Naive thymus-derived CD4-positive, alpha-beta T cell (primary cell): ENCODE measurements around the gene SMIM8. TPM values are rescaled to one million over a fixed set of nuclear protein-coding genes. Genes with fewer than 3 reads are reported as not detected.
"Not testable (repeated sequence)": the region's sequence is repeated elsewhere in the genome, so short reads cannot be mapped to it uniquely, and the experiment has no call there.

Experiments used
- ATAC-seq: fragments of 150-1000 bp; cut with Tn5 transposase; 2 replicates; pipeline ENCODE4 v1.10.0; 2021; ENCODE audit warnings: mild to moderate bottlenecking, moderate library complexity
- CTCF ChIA-PET: fragments of 350-600 bp; sonication (Branson Sonifier 250); formaldehyde crosslinking; loops from one replicate; lab custom pipeline; 2021; ENCODE audit warnings: antibody characterized with exemption; lab: Charles Lee
- POLR2A ChIA-PET: fragments of 350-600 bp; sonication (Branson Sonifier 250); formaldehyde crosslinking; loops from one replicate; lab custom pipeline; 2021; ENCODE audit warnings: antibody characterized with exemption, inconsistent platforms; lab: Charles Lee
- DNase-seq, 9 donors: peaks; one replicate each; pipeline versions ENCODE4 v3.0.0 to v3.0.0-alpha.2; 2020 to 2022; ENCODE audit warnings: mixed read lengths in 1 of 9
- H3K27ac ChIP-seq: one replicate; pipeline ENCODE4 v1.7.0; 2013; ENCODE audit warnings: mild to moderate bottlenecking, low read depth, low read length, moderate library complexity
- H3K27me3 ChIP-seq, 2 donors: one replicate each; pipeline ENCODE4 v1.7.0; 2013; ENCODE audit warnings: low read length in 2 of 2, mild to moderate bottlenecking in 2 of 2, moderate library complexity in 2 of 2; ENCODE audit not compliant: control insufficient read depth in 2 of 2, insufficient read depth in 2 of 2
- H3K36me3 ChIP-seq, 3 experiments: 1 replicate in 2 of 3; 2 replicates in 1 of 3; pipeline ENCODE4 v1.7.0; 2013; ENCODE audit warnings: low read length in 3 of 3, mild to moderate bottlenecking in 3 of 3, moderate library complexity in 1 of 3; ENCODE audit not compliant: insufficient read depth in 3 of 3, control insufficient read depth in 2 of 3
- H3K4me1 ChIP-seq, 2 donors: one replicate each; pipeline ENCODE4 v1.7.0; 2013; ENCODE audit warnings: low read length in 2 of 2, mild to moderate bottlenecking in 2 of 2, moderate library complexity in 1 of 2; ENCODE audit not compliant: control insufficient read depth in 2 of 2, insufficient read depth in 2 of 2
- H3K4me3 ChIP-seq: 2 replicates; pipeline ENCODE4 v1.7.0; 2013; ENCODE audit warnings: mild to moderate bottlenecking, low read length
- H3K9me3 ChIP-seq, 3 experiments: 1 replicate in 2 of 3; 2 replicates in 1 of 3; pipeline ENCODE4 v1.7.0; 2013; ENCODE audit warnings: low read length in 3 of 3; ENCODE audit not compliant: control insufficient read depth in 2 of 3
- H3K27ac Mint-ChIP-seq, 9 donors: one replicate each; pipeline ENCODE4 v1.8.0; 2020 to 2022; ENCODE audit warnings: mixed read lengths in 9 of 9, mild to moderate bottlenecking in 8 of 9, moderate library complexity in 5 of 9, inconsistent platforms in 2 of 9
- H3K27me3 Mint-ChIP-seq, 5 donors: one replicate each; pipeline ENCODE4 v1.8.0; 2021 to 2022; ENCODE audit warnings: mixed read lengths in 5 of 5, mild to moderate bottlenecking in 1 of 5
- H3K36me3 Mint-ChIP-seq, 5 donors: one replicate each; pipeline ENCODE4 v1.8.0; 2020 to 2022; ENCODE audit warnings: mixed read lengths in 5 of 5, mild to moderate bottlenecking in 3 of 5, inconsistent platforms in 1 of 5
- H3K4me1 Mint-ChIP-seq, 7 donors: one replicate each; pipeline ENCODE4 v1.8.0; 2020 to 2022; ENCODE audit warnings: mixed read lengths in 7 of 7, mild to moderate bottlenecking in 3 of 7, inconsistent platforms in 1 of 7
- H3K4me3 Mint-ChIP-seq, 10 donors: one replicate each; pipeline ENCODE4 v1.8.0; 2020 to 2022; ENCODE audit warnings: mild to moderate bottlenecking in 10 of 10, mixed read lengths in 10 of 10, moderate library complexity in 6 of 10, inconsistent platforms in 2 of 10
- H3K9me3 Mint-ChIP-seq, 11 donors: one replicate each; pipeline ENCODE4 v1.8.0; 2020 to 2022; ENCODE audit warnings: mixed read lengths in 11 of 11, mild to moderate bottlenecking in 4 of 11, inconsistent platforms in 1 of 11, moderate library complexity in 1 of 11
- intact Hi-C, 2 donors: fragments of 100-400 bp; cut with micrococcal nuclease; formaldehyde crosslinking; loops; one replicate each; pipeline ENCODE4 v1.15.1; 2023
- polyA plus RNA-seq, 2 donors: library from polyadenylated mRNA; unstranded; fragments of 300-500 nt; fragmentation: Illumina TruSeq; gene quantifications; one replicate each; pipeline ENCODE4 v1.2.3, GENCODE V29; 2021
- total RNA-seq, 6 experiments: library from RNA in 5 of 6; stranded (reverse) in 5 of 6; gene quantifications; 1 replicate in 5 of 6; 2 replicates in 1 of 6; pipeline ENCODE4 v1.2.3 and lab custom pipeline; 2021 to 2026

SMIM8 gene
- total and polyA plus RNA-seq, 7 experiments from 2014 or later, result 7.3 to 18.1 (median 11.7) TPM

DNA sequence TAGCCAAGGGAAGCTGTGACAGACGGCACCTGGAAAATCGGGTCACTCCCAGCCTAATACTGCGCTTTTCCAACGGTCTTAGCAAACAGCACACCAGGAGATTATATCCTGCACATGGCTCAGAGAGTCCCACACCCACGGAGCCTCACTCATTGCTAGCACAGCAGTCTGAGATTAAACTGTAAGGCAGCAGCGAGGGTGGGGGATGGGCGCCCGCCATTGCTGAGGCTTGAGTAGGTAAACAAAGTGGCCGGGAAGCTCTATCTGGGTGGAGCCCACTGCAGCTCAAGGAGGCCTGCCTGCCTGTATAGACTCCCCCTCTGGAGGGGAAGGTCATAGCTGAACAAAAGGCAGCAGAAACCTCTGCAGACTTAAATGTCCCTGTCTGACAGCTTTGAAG, 21.1 kb upstream of the SMIM8 start:
- CTCF ChIA-PET, H3K4me3 Mint-ChIP-seq, POLR2A ChIA-PET, ATAC-seq, H3K36me3 Mint-ChIP-seq, H3K4me3 ChIP-seq, H3K27ac ChIP-seq, H3K27ac Mint-ChIP-seq, H3K4me1 Mint-ChIP-seq, H3K27me3 ChIP-seq, H3K36me3 ChIP-seq, intact Hi-C loops, H3K9me3 ChIP-seq, H3K4me1 ChIP-seq, DNase-seq: not testable (repeated sequence)
- Mint-ChIP-seq H3K9me3 (peaks cover 0 to 26% (median 7%) of the 10 kb centered on the region in 11 donors), H3K27me3 (peaks cover 23 to 50% (median 33%) of the 10 kb centered on the region in 5 donors)

GRCh38 chr6:87308970-87309369, 13.4 kb upstream of the SMIM8 start:
- no peaks in the 10 kb centered on the region for H3K4me1 ChIP-seq
- intact Hi-C loops, result no loop called here
- ChIA-PET POLR2A (no interaction called here), CTCF (no interaction called here)
- no peaks in the 10 kb centered on the region for H3K36me3 ChIP-seq
- H3K27me3 ChIP-seq, result no peaks in the 10 kb centered on the region
- H3K36me3 Mint-ChIP-seq, result no peaks in the 10 kb centered on the region
- peaks cover 12 to 33% (median 13%) of the 10 kb centered on the region in 5 donors for H3K27me3 Mint-ChIP-seq
- H3K4me3 ChIP-seq, result no peak overlapping the region
- peaks cover 0 to 21% (median 3%) of the 10 kb centered on the region in 11 donors for H3K9me3 Mint-ChIP-seq
- no peak overlapping the region for H3K27ac ChIP-seq
- H3K27ac Mint-ChIP-seq, result no peak overlapping the region
- no peaks in the 10 kb centered on the region for H3K4me1 Mint-ChIP-seq
- no peak overlapping the region for H3K4me3 Mint-ChIP-seq
- ATAC-seq (no peak), DNase-seq (no peak)
- H3K9me3 ChIP-seq, result no peaks in the 10 kb centered on the region

GRCh38 chr6:87312860-87313259, 9.5 kb upstream of the SMIM8 start:
- POLR2A ChIA-PET, result interaction anchor here (0.5 kb wide), 1 partner anchor 1027 kb away, joined by 3 read pairs; no protein-coding TSS in a partner anchor
- CTCF ChIA-PET, result no interaction called here

GRCh38 chr6:87315071-87315470, 7.3 kb upstream of the SMIM8 start:
- Mint-ChIP-seq H3K27ac (no peak overlapping the region), H3K4me3 (no peak overlapping the region), H3K9me3 (no peaks in the 10 kb centered on the region), H3K27me3 (peaks cover 35 to 46% (median 40%) of the 10 kb centered on the region in 5 donors), H3K4me1 (no peaks in the 10 kb centered on the region), H3K36me3 (no peaks in the 10 kb centered on the region)
- intact Hi-C loops, result no loop called here
- Histone ChIP-seq H3K27ac (no peak overlapping the region), H3K36me3 (no peaks in the 10 kb centered on the region), H3K9me3 (no peaks in the 10 kb centered on the region), H3K4me1 (no peaks in the 10 kb centered on the region), H3K4me3 (no peak overlapping the region), H3K27me3 (no peaks in the 10 kb centered on the region)
- ATAC-seq, result no peak
- ChIA-PET POLR2A (no interaction called here), CTCF (no interaction called here)
- no peak for DNase-seq

More at GRCh38 chr6:87312860-87313259, 9.5 kb upstream of the SMIM8 start:
- no peak overlapping the region for H3K4me3 ChIP-seq
- Mint-ChIP-seq H3K4me1 (no peaks in the 10 kb centered on the region), H3K4me3 (no peak overlapping the region), H3K36me3 (no peaks in the 10 kb centered on the region), H3K27me3 (peaks cover 32 to 43% (median 36%) of the 10 kb centered on the region in 5 donors), H3K9me3 (peaks cover 0 to 2% (median 0%) of the 10 kb centered on the region in 11 donors), H3K27ac (no peak overlapping the region)
- intact Hi-C loops, result no loop called here
- no peaks in the 10 kb centered on the region for H3K4me1 ChIP-seq
- no peaks in the 10 kb centered on the region for H3K36me3 ChIP-seq
- H3K9me3 ChIP-seq, result no peaks in the 10 kb centered on the region
- DNase-seq (no peak), ATAC-seq (no peak)
- no peaks in the 10 kb centered on the region for H3K27me3 ChIP-seq
- H3K27ac ChIP-seq, result no peak overlapping the region

GRCh38 chr6:87319271-87319987, 3.0 kb upstream of the SMIM8 start:
- Mint-ChIP-seq H3K27ac (no peak overlapping the region), H3K4me1 (peaks cover 10 to 21% (median 17%) of the 10 kb centered on the region in 7 donors), H3K9me3 (peaks cover 0 to 1% (median 0%) of the 10 kb centered on the region in 11 donors), H3K27me3 (peaks cover 8 to 27% (median 25%) of the 10 kb centered on the region in 5 donors), H3K4me3 (no peak overlapping the region), H3K36me3 (peaks cover 0 to 2% (median 0%) of the 10 kb centered on the region in 5 donors)
- Histone ChIP-seq H3K27me3 (no peaks in the 10 kb centered on the region), H3K9me3 (no peaks in the 10 kb centered on the region), H3K4me1 (no peaks in the 10 kb centered on the region), H3K4me3 (no peak overlapping the region), H3K36me3 (peaks cover 0 to 4% (median 0%) of the 10 kb centered on the region in 3 experiments), H3K27ac (no peak overlapping the region)
- no peak for ATAC-seq
- DNase-seq, result no peak
- POLR2A ChIA-PET, result no interaction called here
- CTCF ChIA-PET, result no interaction called here
- intact Hi-C loops, result no loop called here

DNA sequence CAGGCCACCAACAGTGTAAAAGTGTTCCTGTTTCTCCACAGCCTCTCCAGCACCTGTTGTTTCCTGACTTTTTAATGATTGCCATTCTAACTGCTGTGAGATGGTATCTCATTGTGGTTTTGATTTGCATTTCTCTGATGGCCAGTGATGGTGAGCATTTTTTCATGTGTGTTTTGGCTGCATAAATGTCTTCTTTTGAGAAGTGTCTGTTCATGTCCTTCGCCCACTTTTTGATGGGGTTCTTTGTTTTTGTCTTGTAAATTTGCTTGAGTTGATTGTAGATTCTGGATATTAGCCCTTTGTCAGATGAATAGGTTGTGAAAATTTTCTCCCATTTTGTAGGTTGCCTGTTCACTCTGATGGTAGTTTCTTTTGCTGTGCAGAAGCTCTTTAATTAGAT, 1.5 kb downstream of the SMIM8 start:
- POLR2A ChIA-PET, H3K27ac Mint-ChIP-seq, H3K27ac ChIP-seq, H3K27me3 ChIP-seq, H3K36me3 ChIP-seq, CTCF ChIA-PET, H3K4me3 ChIP-seq, ATAC-seq, H3K9me3 ChIP-seq, H3K9me3 Mint-ChIP-seq, H3K27me3 Mint-ChIP-seq, DNase-seq, H3K4me1 ChIP-seq: not testable (repeated sequence)
- H3K36me3 Mint-ChIP-seq, result peaks cover 0 to 14% (median 9%) of the 10 kb centered on the region in 5 donors
- H3K4me3 Mint-ChIP-seq, result peak overlapping the region; percentile 42 to 99 (median 68)
- intact Hi-C loops, result loop anchor here (2.0 kb wide), 4 partner anchors 51 to 1639 kb away; partner anchors contain the start of genes RNGTT (in 1 of the 2) and ZNF292 (in 1 of the 2)
- H3K4me1 Mint-ChIP-seq, result peaks cover 14 to 36% (median 26%) of the 10 kb centered on the region in 7 donors
